Activated effector memory CD4-positive, alpha-beta T cell treated with Interleukin-2 at 50 U/mL for 16 hours (primary cell): ENCODE data around the gene SLC7A5.
A peak's percentile ranks its signal among the peaks of the same experiment; 100 is the strongest.
"Not testable (repeated sequence)": the region's sequence is repeated elsewhere in the genome, so short reads cannot be mapped to it uniquely, and the experiment has no call there.

Source experiments
- DNase-seq: peaks from one replicate; pipeline ENCODE4 v3.0.0-alpha.2; 2020

The SLC7A5 gene

DNA sequence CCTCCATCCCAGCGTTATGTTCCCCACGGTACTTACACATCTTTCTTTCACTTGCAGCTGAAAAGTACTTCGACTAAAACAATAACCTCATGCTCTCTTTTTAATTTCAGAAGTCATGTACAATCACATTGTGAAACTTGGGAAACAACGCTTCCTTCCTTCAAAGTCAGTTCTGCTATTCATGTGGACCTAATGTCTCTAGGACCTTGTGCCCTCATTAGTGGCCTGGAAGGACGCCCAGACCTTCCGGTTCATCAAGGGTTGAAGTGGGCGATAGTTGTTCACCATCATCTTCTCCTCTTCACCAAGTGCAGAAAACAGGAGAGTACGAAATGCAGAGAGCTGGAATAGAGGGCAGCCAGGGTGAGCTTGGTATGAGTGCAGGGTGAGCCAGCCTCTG lies 18.6 kb upstream of the SLC7A5 start:
- not testable (repeated sequence) for DNase-seq

- DNase-seq: not testable (repeated sequence)
These were observed 16.2 kb upstream of the SLC7A5 start for GRCh38 chr16:87885371-87885967.

- no peak for DNase-seq
These were observed 13.2 kb upstream of the SLC7A5 start for GRCh38 chr16:87882436-87883019.

DNA sequence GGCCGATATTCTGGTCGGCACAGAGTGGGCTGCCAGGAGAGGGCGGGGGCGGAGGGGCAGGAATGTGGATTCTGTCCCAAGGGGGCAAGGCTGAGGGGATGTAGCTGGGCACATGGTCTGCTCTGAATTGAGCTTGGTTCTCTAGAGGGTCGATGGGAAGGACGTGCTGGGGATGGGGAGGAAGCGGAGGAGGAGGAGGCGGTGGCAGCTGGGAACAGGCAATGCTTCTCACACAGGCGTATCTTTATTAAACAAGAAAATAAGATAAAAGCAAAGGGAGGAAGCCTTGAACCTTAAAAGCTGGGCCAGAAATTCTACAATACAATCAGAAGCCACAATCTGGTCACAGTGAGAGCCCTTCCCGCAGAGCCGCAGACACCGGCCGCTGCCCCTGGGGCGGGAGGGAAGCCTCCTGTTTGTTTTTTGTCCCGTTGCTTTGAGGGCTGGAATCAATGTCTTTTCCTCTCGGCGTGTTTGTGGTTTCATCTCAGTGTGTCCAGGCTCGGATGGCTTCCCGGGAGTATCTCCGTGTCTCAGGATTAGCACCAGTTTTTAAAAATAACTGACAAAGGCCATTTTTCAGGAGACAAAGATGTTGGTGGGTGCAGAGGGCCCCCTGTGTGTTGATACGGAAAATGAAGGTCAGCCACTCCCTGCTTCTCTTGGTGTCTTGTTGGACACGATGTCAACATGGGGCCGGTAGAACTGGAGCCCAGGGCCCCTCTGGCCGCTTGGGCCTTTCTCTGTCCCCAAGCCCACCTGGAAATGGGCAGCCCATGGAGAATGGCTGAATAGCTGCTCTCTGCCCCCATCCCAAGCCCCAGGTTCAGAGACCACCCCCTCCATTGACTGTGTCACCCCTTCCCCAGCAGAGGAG lies 12.3 kb upstream of the SLC7A5 start:
- DNase-seq: no peak

DNA sequence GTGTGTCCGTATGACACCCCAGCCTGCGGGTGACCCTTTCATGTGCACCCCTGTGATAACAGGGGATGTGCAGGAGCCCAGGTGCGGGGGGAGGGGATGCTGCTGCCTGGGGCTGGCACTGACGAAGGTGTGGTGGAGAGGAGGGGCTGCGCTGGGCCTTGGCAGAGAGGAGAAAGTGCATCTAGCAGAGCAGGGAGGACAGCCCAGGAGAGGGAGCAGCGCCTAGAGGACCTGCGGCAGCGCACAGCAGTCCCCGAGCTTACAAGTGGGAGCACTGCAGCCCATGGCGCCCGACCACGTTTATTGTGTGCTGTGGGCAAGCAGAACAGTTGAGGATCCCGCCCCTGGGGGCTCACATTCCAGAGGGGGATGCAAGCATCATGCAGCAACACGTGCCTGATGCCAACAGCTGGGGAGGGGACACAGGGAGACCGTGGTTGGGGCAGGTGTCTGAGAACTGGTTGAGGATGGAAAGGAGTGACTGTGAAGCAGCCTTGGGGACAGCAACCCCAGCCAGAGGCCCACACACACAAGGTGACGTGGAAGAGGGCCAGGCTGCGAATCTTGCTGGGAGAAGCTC lies 10.9 kb upstream of the SLC7A5 start:
- no peak for DNase-seq

- DNase-seq: not testable (repeated sequence)
These were observed 10.2 kb upstream of the SLC7A5 start for GRCh38 chr16:87879411-87880013.

DNA sequence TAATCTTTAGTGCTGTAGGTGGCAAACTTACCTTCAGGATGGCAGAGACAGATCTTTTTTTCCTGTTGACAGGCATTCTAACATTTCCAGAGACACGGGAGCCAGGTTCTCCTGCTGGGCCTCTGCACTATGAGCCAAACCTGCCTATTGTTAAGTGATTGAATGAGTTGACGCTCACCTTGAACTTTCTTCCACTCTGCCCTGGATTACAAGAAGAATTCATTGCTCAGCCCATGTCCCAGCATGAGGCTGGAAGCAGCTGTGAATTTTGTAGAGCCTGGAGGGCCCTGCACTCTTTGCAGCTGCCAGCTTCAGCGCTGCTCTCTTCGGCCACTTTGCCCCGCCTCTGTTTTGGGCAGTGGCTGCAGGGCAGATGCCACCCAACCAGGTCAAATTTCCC lies 9.4 kb upstream of the SLC7A5 start:
- no peak for DNase-seq

GRCh38 chr16:87877942-87878507 lies 8.7 kb upstream of the SLC7A5 start:
- no peak for DNase-seq

DNA sequence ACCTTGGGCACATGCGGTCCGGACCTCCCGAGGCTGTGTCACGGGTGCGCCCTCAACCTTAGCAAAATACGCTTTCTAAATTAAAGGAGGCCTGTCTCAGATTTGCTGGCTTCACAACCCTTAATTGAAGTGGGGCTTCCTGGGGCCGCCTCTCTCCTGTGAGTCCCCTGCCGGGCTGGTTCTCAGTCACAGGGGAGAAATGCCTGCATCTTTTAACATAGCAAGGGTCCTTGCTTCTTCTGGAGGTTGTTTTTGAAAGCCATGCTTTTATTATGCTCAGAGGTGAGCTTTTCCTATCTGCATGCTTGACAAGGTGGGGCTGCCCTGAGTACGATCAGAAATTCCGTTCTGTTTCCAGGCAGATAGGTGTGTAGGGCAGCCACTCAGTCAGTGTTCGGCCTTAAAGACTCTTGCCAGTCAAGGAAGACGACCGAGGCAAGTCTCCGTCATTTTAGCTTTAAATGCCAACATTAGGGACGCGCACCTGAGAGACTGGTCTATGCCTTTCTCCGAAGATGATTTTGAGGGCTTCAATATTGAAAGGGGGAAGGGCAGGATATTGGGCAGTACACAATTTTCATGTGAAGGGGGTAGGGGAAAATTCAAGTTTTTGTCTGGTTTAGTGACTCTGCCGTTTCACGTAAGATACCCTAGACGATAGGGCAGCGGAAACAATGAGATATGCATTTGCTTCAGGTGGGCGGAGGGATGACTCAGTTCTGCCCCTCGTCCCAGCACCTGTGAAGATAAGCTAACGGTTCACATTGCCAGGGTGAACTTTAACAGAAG lies 5.5 kb upstream of the SLC7A5 start:
- no peak for DNase-seq

DNA sequence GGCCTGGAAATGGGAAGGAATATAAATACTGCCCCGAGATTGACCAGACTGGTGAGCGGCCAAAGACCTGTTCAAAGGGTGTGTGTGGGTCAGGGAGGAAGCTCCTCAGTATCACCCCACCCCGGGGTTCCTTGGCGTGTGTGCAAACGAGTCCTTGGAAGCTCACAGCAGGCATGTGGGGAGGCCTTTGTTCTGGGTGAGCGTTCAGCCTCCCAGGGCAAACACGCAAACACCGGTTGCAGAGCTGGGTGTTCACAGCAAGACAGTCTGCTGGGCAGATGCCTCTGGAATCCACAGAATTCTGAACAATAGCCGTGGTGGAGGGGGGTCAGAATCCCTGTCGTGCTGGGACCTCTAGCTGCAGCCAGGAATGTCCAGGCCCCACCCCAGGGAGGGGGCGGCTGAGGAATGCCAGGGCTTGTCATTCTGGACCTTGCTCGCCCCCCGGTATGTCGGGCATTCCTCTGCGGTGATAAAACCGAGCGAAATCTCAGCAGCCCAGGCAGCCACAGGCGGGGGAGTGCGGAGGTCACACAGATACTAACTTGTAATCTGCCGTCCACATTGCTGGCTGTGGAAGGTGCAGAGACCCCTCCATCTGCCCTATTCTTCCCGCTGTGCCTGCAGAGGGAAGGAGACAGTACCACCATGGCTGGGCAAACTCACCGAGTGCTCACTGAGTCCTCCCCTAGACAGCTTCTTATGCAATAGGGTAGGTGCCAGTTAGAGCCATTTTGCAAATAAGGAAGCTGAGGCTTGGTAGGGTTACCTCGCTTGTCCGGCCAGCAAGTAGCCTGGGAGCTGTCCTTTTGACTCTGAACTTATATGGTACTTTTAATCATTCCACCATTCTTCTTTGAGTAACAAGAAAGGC lies 1.3 kb upstream of the SLC7A5 start:
- not testable (repeated sequence) for DNase-seq

DNA sequence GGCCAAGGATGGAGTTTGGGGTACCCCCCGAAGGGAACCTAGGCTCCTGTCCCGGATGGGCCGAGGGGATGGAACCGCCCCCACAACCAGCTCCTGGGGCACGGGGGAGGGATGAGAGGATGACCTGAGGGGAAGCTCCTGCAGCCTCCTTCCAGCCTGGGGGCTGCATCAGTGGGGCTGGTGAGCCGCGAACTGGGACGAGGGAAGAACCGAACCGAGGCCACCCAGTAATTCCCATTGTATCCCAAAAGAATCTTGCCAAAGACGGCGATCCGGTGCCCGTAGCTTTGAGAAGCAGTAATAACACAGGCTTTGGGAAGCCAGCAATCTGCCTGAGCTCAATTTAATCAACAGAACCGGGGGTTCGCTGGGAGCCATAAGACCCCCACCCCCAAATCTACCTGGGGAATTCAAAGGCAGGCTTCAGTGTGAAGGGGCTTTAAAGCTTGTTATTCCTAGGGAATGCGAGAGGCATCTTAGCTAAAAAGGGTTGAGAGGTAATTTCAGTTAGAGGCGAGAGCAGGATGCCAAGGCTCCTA lies 641 bp upstream of the SLC7A5 start:
- not testable (repeated sequence) for DNase-seq

GRCh38 chr16:87868254-87869029 lies 865 bp downstream of the SLC7A5 start:
- peak; percentile 59 for DNase-seq

DNA sequence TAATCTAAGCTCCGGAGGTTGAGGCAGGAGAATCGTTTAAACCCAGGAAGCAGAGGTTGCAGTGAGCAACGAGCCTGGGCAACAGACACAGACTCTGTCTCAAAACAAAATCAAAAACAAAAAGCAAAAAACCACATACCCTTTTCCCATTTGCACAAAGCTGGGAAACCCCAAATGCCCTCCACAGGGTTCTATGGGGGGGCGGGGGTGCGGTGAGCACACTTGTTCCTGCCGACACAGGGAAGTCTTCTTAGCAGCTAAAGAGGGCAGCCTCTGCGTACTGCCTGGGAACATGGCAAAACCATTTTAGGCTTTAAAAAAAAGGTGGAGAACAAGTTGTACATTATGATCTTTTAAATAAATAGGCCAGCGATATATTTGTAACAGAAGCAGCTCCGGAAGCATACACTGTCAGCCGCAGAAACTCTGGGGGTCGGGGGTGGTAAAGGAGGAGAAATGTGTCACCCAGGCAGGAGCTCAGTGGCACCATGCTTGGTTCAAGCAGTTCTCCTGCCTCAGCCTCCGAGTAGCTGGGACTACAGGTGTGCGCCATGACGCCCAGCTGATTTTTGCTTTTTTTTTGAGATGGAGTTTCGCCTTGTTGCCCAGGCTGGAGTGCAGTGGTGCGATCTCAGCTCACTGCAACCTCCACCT lies 3.3 kb downstream of the SLC7A5 start:
- DNase-seq: peak; percentile 48

- no peak for DNase-seq
These were observed 4.8 kb downstream of the SLC7A5 start for GRCh38 chr16:87864331-87864989.

- not testable (repeated sequence) for DNase-seq
These were observed 6.0 kb downstream of the SLC7A5 start for GRCh38 chr16:87863327-87863635.

DNA sequence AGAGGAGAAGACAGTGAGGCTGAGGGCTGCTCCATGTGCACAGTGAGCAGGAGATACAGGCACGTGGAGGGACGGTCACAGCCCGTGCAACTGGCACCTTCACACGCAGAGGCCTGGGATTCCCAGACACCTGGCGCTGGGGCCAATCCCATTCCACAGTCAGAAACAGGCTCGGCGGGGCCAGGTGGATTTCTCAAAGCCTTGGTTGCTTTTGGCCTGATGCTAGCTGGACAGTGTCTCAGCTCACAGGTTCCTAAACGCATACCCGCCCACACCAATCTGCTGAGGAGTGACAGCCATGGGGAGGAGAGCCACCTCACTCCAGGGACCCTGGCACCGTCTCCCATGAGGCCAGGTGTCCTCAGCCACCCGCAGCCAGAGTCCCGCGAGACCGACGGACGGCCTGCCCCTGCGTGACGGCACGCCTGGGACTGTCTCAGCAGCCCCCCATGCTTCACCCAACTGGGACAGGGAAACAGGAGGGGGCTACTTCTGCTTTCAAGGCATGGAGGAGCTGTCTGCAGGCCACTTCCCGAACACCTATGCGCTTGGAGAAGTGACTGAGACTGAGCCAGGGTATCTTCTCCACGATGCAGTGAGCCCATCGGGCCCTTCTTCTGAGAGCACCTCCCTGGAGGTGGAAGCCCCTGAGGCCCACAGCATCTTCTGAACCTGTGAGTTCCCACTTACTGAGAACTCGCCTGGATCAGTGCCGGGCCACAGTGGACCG lies 6.5 kb downstream of the SLC7A5 start:
- DNase-seq: not testable (repeated sequence)

DNA sequence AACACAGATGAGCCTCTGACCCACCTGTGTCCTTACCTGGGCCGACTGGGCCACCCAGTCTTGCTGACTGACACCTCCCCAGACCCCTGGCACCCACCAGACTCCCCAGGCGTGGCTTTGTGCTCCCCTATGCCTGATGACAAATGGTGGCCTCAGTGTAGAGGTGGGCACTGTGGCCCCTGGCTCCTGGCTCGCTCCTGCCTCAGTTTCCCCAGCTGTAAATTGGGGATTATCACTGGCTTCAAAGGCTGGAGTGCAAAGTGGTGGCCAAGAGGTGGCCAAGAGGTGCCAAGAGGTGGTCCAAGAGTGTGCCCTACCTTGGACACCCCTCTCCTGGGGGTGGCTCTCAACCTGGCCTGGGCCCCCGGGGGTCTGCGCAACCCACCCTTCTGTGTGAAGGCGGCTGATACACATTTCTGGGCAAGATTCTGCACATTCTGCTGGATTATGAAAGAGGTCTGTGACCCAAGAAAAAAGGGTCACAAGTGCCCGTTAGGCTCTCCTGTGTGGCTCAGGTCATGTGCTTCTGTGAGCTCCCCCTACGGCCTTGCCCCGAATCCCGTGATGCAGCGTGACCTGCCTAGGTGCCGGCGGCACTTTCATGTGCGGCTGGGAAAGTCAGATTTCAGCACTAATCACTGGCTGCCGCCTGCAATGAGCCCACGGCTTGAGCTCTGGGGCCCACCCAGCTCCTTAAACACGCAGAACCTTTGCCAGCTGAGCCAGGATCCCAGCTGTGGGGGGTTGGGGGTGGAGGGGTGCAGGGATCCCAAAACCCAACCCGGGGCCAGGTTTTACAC lies 7.8 kb downstream of the SLC7A5 start:
- not testable (repeated sequence) for DNase-seq
